Dermis blood vessel endothelial cell (primary cell): ENCODE data around the gene ZSCAN22. TPM values are rescaled to one million over a fixed set of nuclear protein-coding genes. Genes with fewer than 3 reads are reported as not detected.

ENCODE experiments used
- DNase-seq: peaks from one replicate; pipeline ENCODE4 v3.0.0; 2010
- total RNA-seq: library from RNA; depleted of rRNA; stranded (reverse); fragments of >200 nt; gene quantifications from 2 replicates; pipeline ENCODE4 v1.2.3, GENCODE V29; 2014

Gene ZSCAN22
- total RNA-seq, result 3.4 and 3.7 TPM in 2 replicates

DNA sequence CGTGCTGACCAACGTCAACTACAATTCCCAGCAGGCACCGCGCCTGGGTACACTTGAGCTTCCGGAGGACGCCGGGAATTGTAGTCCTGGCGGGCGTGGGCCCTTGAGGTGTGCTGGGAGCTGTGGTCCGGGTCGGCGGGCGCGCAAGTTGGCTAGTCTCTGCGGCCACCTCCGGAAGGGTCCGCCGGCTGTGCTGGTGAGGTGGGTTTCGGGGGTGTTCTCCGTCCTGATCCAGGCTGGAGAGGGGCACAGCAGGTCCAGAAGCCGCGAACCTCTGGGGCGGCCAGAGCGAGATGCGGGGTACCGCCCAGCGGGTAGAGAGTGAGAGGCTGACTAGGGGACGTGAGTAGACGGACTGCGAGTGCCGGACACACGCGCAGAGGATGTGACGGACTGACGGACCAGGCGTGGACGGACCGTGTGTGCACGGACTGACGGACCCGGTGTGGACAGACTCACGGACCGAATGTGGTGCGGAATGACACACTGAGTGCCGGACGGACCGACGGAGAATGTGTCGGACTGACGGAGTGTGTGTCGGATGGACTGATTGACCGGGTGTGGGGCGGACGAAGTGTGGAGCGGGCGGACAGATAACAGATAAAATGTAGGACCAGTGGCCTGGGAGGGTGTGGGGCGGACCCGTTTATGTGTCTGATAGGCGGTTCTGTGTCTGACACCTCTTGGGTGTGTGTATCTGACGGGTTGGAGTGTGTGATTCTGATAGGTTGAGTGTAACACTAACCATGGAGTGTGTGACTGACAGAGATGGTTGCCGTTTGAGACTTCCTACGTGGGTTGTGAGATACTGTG, at the start of gene ZSCAN22:
TSS of gene ZSCAN22 (plus strand) at position 81 of the 813 bp plus-strand sequence. CDS start 7,809 bp downstream, outside the sequence.
- peak; percentile 98 for DNase-seq

DNA sequence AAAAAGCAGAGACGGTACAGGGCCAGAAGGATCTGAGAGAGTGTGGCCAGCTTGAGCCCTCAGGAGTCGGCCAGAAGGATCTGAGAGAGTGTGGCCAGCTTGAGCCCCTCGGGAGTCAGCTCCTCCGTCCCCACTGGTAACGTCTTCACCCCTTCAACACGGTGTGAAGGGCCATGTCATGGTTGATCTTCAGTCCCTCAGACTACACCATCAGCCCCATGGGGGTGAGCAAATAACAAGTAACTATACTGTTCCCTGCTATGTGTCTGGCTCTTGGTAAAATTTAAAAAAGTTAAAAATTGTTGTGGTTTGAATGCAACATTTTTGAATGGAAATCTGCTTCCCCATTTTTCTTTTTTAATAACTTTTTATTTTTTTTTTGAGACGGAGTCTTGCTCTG, 49.6 kb upstream of the ZSCAN22 start:
- DNase-seq, result no peak

DNA sequence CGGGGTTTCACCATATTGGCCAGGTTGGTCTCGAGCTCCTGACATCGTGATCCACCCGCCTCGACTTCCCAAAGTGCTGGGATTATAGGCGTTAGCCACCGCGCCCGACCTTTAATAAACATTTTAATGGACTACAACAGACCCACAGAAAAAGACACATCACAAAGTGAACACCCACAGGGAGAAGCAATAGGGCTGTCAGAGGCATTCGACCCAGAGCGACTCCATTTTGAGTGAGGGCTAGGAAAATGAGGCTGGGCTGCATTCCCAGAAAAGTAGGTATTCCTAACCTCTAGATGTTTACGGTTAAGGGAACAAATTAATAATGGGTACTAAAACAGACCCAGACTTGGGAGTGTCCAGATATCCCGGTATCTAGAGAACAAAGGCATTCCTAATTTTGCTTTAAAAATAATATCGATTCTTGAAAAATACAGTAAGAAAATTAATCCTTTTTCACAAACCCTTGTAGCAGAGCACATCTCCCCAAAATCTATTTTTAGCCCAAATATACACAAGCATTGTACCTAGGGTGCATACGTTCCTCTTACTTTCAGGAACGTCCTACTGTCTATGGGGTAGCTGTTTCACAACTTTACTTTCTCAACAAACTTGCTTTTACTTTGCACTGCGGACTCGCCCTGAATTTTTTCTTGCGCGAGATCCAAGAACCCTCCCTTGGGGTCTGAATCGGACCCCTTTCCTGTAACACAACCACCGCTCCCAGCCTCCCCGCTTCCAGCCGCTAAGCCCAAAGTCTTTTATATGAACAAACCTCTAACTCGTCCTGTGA, 48.9 kb upstream of the ZSCAN22 start:
- peak; percentile 17 for DNase-seq

DNA sequence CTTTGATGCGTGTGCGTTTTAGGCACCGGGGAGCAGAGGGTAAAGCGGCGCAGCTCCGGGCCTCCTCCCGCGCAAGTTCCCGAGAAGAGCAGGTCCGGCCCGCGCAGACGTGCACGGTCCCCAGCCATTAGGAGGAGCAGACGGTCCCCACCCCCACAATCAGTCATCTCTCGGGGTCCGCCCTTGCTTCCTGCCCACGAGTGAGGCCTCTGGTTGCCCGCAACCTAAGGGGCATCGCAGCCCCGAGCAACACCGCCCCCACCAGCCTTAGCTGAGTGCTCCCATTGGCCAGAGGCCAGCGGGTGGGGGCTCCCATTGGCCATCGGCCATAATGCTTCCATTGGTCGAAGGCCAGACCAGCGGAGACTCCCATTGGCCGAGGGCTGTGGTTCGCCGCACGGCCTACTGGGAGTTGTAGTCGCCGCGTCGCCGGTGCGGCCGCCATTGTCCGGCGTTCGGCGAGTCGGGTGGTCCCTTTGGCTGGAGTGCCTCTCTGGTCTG, 48.2 kb upstream of the ZSCAN22 start, which contains the start of gene ZNF8:
TSS of gene ZNF8 (plus strand) at position 415 of the 501 bp plus-strand sequence. CDS start 127 bp downstream, outside the sequence.
- DNase-seq, result peak; percentile 99

- DNase-seq, result peak; percentile 81
These were observed 47.5 kb upstream of the ZSCAN22 start for GRCh38 chr19:58279042-58279924.

DNA sequence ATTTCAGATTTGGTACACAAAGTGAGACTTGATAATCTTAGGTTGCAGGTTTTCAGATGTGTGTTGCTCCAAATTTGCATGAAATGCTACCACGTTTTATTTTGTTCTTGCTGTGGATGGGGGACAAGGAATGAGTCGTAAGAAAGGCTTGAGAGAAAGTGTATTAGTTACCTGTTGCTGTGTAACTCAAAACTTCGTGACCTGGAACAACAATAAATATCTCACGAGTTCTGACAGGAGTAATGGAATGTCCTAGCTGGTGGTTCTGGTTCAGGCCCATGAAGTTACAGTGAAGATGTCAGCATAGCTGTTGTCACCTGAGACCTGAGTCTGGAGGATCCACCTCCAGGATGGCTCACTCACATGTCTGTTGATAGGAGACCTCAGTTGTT, 46.9 kb upstream of the ZSCAN22 start:
- DNase-seq, result no peak

- DNase-seq, result no peak
These were observed 42.6 kb upstream of the ZSCAN22 start for GRCh38 chr19:58284199-58284598.

DNA sequence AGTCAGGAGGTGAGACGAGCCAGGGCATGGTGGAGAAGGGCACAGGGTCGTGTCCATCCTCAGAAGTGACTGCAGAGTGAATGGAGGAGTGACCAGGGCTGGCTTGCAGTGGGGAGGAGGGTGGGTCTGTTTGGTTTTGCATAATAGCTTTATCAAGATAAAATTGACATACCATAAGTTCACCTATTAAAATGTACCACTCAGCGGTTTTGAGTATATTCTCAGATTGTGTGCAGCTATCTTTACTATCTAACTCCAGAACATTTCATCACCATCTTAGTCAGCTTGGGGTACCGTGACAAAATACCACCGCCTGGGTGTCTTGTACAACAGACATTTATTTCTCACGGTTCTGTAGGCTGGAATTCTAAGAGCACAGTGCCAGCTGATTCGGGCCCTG, 34.9 kb upstream of the ZSCAN22 start:
- no peak for DNase-seq

- DNase-seq, result no peak
These were observed 31.9 kb upstream of the ZSCAN22 start for GRCh38 chr19:58294743-58295374.

DNA sequence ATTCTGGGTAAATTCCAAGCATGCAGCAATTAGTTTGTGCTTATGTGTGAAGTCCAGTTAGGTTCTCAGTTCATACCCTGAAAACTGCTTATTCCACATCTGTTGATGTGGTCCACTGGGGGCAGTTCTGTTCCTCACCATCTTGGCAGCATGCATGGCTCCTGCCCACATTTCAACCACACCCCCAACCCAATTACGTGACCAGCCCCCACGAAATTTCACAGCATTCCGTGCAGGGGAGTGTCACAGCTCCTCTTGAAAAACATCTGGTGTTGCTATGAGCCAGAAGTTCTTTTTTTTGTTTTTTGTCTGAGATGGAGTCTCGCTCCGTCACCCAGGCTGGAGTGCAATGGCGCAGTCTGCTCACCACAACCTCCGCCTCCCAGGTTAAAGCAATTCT, 30.7 kb upstream of the ZSCAN22 start:
- DNase-seq, result no peak

DNA sequence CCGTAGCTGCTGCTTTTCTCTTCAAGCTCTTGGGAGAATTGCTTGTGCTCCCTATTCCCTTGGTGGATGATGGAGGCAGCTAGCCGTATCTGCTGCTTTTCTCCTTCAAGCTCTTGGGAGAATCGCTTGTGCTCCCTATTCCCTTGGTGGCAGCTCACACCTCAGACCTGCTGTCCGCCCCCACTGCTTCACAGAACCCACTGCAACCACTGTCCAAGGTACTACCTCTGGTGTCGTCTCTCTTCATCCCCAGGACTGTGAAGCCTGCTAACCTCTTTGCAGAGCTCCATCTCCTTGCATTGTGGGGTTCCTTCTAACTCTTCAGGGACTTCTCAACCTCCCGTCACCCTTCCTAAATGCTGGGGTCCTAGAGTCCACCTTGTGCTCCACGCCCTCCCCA, 26.2 kb upstream of the ZSCAN22 start:
- DNase-seq, result no peak

DNA sequence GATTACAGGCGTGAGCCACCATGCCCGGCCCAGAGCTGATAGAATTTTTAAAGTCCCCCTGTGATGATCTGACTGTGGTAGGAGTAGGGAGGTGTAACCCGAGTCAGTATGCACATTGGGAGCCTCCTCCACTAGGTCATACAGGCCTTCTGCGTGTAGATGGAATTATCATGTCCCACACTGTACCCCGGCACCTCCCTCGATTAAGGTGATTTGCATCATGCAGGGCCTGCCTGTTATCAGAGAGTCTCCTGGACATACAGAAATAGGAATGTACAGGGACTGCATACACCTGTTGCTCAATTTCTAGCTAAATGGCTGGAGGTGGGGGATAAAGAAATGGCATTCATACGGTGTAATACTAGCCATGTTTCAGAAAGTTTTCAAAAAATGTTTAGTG, 22.5 kb upstream of the ZSCAN22 start:
- DNase-seq, result no peak

GRCh38 chr19:58304748-58305064, 22.1 kb upstream of the ZSCAN22 start:
- DNase-seq, result no peak

DNA sequence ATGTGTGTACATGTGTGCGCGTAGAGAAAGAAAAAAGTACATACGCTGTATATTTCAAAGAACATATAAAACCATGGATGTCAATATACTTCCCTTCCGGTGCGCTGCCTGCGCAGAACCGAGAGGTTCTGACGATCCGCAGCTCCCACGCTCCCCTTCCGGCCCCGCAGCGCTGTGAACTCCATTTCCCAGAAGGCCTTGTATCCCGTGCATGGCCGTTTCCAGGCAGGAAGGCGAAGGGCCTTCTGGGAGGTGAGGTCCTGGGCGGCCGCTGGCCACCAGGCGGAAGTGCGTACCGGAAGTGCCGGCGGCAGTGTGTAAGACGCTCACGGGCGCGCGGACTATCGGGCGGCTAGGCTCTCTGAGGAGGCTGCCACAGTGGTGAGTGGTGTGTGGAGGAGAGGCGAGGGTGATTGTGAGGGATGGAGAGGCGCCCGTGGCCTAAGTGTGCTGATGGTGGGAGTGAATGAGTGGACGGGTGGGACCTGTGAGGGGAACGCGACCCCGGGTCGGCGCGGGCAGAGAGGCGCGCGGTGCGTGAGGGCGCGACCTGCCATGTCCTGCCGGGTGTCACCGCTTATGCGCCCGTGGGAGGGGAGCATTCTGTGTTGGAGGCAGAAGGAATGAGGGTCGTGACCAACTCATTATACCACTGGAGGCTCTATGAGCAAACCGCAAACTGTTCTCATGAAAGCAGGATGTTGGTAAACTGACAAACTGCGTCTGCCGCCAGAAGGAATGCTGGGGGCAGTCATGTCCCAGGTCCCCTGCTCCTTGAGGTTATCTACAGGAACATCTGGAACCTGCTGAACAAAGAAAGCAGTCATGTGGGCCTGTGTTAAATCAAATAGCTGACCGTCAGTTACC, 21.5 kb upstream of the ZSCAN22 start, which contains the start of gene ERVK3-1:
TSS of gene ERVK3-1 (plus strand) at position 313 of the 867 bp plus-strand sequence. CDS start 6,792 bp downstream, outside the sequence.
- peak; percentile 99 for DNase-seq

DNA sequence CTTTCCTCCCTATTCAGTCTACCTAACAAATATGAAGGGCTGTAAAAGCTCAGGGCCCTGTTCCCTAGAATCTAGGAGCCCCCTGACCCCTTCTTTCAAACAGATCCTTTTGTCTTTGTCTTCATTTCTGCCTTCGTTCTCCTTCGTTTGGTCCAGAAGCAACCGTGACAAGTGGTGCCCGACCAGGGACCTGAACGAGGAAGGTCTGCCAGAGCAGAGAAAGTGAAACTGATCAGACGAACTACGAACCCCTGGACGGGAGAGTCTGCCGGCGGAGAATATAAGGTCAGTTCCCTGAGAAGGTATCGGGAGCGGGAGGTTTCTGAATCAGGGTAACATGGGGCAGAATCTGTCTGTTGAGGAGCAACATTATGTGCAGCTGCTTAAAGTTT, 20.9 kb upstream of the ZSCAN22 start:
- peak; percentile 41 for DNase-seq

GRCh38 chr19:58307736-58308135, 19.1 kb upstream of the ZSCAN22 start:
- no peak for DNase-seq

GRCh38 chr19:58310685-58311084, 16.1 kb upstream of the ZSCAN22 start:
- DNase-seq, result peak; percentile 51

DNA sequence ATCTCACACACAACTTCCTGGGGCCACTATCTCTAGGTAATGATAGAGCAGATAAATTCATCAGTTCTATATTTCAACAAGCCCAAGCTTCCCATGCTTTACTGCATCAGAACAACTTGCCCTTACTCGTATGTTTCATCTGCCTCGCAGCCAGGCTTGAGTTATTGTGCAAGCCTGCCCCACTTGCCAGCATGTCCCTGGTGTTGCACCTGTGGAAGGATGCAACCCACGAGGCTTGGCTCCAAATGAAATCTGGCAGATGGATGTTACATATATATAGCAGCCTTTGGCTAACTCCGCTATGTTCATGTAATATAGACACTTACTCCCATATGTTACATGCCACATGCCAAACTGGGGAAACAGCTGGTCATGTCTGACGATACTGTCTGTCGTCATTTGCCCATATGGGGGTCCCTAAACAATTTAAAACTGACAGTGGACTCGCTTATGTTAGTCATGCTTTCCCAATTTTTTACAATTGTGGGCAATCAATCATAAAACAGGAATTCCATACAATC, 15.4 kb upstream of the ZSCAN22 start:
- DNase-seq, result no peak

GRCh38 chr19:58315580-58315979, 11.2 kb upstream of the ZSCAN22 start:
- no peak for DNase-seq

DNA sequence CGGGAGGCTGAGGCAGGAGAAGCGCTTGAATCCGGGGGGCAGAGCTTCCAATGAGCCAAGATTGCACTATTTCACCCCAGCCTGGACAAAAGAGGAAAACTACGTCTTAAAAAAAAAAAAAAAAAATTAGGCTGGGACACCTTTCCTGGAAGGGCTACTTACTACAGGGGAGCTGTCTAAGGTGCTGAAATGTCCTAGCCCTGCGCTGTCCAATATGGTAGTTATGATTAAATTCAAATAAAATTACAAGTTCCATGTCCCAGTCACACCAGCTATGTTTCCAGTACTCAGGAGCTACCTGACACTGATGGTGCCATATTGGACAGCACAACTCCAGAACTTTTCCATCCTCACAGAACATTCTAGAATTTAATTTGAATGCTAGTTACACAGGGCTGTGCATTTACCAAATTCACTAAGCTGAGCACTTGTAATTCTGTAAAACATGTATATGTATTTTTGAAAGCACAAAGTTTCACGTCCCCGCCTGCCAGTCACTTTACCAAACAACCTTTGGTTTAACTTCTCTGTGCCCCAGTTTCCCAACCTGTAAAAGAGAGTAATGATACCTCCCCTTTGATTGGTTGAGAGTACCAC, 9.2 kb upstream of the ZSCAN22 start:
- DNase-seq, result peak; percentile 69
